ENCODE measurements around the gene ZBTB20.

The ZBTB20 gene

GRCh38 chr3:114402838-114403237 is 744.2 kb downstream of the ZBTB20 start:
- in situ Hi-C loops (cut with HindIII; ENCODE audit: low sequenced_read_pairs), result no loop called here

DNA sequence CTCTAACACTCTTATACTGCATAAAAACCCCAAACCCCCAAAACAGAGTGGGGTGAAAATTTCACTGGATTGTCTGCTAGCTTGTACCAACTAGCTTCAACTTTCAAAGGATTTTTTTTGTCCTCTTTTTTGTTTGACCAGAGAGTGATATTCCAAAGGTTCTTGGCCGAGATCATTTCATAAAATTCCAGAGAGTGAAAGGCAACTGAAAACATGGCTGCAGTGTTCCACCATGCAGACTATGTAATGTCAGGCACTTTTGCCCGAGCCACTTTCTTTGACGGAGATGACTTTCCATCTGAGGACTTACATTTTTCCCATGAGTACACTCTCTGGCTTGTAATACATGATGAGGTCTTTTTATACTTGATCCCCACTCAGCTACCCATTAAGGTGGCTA is 745.7 kb downstream of the ZBTB20 start:
- in situ Hi-C loops (cut with HindIII; ENCODE audit: low sequenced_read_pairs), result no loop called here

DNA sequence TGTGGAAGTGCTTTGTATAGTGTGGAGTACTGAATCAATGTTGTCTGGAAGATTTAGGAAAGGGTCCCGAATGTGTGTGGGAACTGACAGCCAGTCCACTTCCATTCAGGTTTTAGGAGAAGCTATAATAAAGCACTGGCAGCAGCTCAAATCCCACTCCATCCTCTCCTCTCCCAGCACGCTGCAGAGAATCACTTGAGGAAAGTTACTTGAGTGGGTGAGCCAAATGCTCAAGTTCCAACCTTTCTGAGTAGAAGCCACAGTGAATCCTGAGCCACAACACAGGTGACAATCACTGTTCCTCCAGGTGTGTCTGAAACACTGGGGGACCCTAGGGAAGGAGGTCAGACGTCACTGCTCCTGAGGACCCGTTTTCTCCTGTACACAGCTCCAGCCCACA is 746.7 kb downstream of the ZBTB20 start:
- in situ Hi-C loops (cut with HindIII; ENCODE audit: low sequenced_read_pairs), result no loop called here

- in situ Hi-C loops (cut with HindIII; ENCODE audit: low sequenced_read_pairs), result no loop called here
Observed at GRCh38 chr3:114394551-114394950, 752.5 kb downstream of the ZBTB20 start.

DNA sequence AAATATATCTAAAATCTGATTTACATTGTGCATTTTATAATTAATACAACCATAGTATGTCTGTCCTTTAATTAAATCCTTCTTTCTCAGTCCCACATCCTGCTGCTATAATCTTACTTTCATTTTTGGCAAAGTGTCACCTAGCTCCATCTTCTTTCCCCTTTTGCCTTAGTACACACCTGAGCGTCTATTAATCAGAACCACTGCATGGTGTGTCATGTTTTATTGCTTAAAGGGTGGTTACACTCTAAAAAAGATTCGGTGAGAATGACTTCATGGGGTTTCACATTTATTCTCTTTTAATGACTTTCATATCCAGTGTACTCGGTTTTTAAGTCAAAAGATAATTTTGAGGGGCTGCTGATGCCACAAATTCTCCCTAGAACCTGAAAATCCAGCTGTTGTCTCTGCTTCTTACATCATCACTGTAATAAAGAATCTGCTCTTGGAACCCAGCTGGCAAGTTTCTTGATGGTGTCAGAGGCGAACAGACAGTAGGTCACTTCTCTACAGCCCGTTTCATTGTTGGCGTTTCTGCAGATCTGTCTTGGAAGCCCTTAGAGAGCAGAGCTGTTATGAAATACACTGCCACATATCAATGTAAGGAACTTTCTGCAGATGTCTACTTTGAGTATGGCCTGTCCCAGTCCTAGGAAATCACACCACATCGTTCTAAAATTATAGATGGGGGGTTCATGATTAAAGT is 753.6 kb downstream of the ZBTB20 start:
- in situ Hi-C loops (cut with HindIII; ENCODE audit: low sequenced_read_pairs), result no loop called here

- in situ Hi-C loops (cut with HindIII; ENCODE audit: low sequenced_read_pairs), result no loop called here
Observed at GRCh38 chr3:114392831-114393230, 754.3 kb downstream of the ZBTB20 start.

- in situ Hi-C loops (cut with HindIII; ENCODE audit: low sequenced_read_pairs), result no loop called here
Observed at GRCh38 chr3:114389156-114389555, 757.9 kb downstream of the ZBTB20 start.

- in situ Hi-C loops (cut with HindIII; ENCODE audit: low sequenced_read_pairs), result no loop called here
Observed at GRCh38 chr3:114384558-114384903, 762.6 kb downstream of the ZBTB20 start.

DNA sequence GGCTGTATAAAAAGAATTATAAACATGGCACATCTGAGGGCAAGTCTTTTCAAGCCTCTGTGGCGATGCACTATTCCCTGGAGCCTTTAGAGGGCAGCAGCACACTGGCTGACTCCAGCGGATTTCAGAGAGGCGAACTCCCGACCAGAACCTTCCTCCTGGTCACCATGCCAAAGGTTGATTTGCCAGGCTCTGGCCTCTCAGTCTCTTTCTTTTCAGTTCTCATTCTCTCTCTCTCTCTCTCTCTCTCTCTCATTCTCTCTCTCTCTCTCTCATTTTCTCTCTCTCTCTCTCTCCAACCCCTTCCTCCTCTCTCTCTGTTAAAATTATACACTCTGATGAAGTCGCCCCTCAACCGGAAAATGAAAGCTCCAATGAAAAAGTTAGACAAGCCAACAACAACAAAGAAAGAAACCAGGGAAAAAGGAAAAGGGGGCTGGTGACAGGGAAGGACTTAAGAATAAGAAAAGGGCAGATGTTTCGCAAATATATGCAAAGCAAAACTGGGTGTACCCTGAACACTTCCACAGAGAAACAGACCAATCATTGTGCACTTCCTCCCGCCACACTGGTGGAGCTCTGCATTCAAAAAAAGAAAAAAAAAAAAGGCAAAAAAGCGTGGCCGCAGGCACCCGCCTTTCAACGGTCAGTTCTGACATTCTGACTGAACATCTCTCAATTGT is 763.1 kb downstream of the ZBTB20 start:
- in situ Hi-C loops (cut with HindIII; ENCODE audit: low sequenced_read_pairs), result no loop called here

GRCh38 chr3:114380233-114380651 is 766.8 kb downstream of the ZBTB20 start:
- in situ Hi-C loops (cut with HindIII; ENCODE audit: low sequenced_read_pairs), result no loop called here

GRCh38 chr3:114379266-114379665 is 767.8 kb downstream of the ZBTB20 start:
- in situ Hi-C loops (cut with HindIII; ENCODE audit: low sequenced_read_pairs), result no loop called here

- in situ Hi-C loops (cut with HindIII; ENCODE audit: low sequenced_read_pairs), result no loop called here
Observed at GRCh38 chr3:114378760-114379159, 768.3 kb downstream of the ZBTB20 start.

GRCh38 chr3:114377426-114377825 is 769.7 kb downstream of the ZBTB20 start:
- in situ Hi-C loops (cut with HindIII; ENCODE audit: low sequenced_read_pairs), result no loop called here

GRCh38 chr3:114376516-114377185 is 770.4 kb downstream of the ZBTB20 start:
- in situ Hi-C loops (cut with HindIII; ENCODE audit: low sequenced_read_pairs), result no loop called here

DNA sequence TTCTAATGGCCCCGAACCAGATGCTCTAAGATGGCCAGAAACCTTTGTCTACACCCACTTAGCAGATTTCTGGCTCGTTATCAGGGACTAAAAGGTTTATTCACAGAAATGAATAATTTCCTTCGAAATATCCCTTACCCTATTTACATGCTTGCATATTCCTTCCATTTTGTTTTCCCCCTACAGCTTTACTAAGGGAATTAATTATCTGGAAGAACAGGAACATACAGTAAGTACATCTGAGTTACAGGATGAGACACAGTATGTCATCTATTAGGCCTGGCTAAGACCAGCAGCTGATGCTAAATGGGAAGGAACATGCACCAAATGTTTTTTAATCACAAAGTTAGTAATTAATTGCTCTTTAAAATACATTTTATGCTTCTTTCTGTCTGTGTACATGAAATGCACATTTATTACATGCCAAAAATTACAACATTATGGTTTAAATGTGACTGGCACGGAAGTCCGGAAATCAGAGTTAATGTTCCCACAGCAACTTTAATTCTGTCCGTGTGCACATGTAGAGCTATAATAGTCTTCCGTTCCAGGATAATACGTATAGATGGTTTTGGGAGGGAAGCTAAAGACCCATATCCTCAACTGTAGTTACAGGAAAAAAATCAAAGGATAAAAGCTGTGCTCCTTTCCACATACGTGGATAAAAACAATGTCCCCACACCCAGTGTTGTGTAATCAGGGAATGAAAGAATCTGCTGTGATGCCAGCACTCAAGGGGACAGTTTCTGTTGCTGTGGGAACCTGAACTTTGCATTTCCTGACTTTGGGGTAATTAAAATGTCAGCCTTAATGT is 771.3 kb downstream of the ZBTB20 start:
- in situ Hi-C loops (cut with HindIII; ENCODE audit: low sequenced_read_pairs), result no loop called here

DNA sequence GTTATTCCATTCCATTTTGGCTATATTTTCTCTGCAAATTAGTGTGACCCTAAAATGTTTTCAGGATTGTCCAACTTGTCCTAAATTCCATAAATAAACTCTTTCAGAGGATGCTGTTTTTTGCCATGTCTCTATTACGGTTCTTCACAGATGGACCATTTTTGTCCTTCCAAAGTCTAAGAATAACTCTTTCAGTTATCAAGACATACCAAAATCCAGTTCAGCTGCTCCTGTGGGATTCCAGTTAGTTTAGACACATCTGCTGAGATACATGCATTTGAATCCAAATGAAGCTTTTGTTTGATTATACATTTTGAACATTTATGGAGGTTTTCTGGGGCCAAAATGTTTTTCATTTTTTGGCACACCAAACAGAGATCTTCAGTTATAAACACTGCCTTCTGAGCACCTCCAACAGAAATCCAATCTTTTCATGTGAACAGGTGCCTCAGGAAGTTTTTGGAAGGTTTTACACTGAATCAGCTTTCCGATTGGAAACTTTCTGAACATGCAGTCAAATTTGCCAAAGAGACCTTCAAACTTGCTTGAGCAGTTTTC is 772.6 kb downstream of the ZBTB20 start:
- in situ Hi-C loops (cut with HindIII; ENCODE audit: low sequenced_read_pairs), result no loop called here

- in situ Hi-C loops (cut with HindIII; ENCODE audit: low sequenced_read_pairs), result no loop called here
Observed at GRCh38 chr3:114370537-114371174, 776.4 kb downstream of the ZBTB20 start.

DNA sequence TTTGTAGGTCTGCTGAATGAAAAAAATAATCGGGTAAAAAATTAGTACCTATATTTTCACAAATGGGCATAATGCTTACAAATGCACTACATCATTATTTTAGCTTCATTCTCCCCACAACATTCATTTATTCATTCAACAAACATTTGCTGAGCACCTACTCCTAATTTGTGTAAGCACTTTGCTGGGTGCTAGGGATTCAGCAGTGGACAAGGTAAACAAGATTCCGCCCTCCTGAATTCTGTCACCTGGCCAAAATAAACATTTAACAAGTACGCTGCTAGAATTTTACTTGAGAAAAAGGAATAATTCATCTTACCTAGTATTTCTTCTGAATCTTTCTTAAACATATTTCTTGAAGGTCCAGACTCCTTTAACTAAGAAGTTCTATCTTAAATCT is 781.2 kb downstream of the ZBTB20 start:
- in situ Hi-C loops (cut with HindIII; ENCODE audit: low sequenced_read_pairs), result no loop called here

GRCh38 chr3:114364806-114365654 is 782.1 kb downstream of the ZBTB20 start:
- in situ Hi-C loops (cut with HindIII; ENCODE audit: low sequenced_read_pairs), result no loop called here

Measured in DLD1 (cell line).